RWPE2 (cell line): ENCODE measurements around the gene TCERG1L.
A peak's percentile ranks its signal among the peaks of the same experiment; 100 is the strongest.

Experiments
- ATAC-seq: fragments of 200-7000 bp; cut with Tn5 transposase; 3 replicates; pipeline ENCODE4 v1.9.1; 2021; ENCODE audit warnings: low read depth
- DNase-seq: peaks from one replicate; pipeline ENCODE4 v3.0.0-alpha.2; 2020; ENCODE audit warnings: low spot score
- H3K27ac ChIP-seq: fragments of 450-650 bp; 2 replicates; pipeline ENCODE4 v1.5.1; 2017; ENCODE audit warnings: mild to moderate bottlenecking; ENCODE audit not compliant: poor library complexity, severe bottlenecking
- H3K27me3 ChIP-seq: fragments of 250-450 bp; sonication (Bioruptor Pico); 2 replicates; pipeline ENCODE4 v1.5.1; 2021; ENCODE audit warnings: mild to moderate bottlenecking, moderate library complexity; ENCODE audit not compliant: insufficient read depth, poor library complexity, severe bottlenecking
- H3K36me3 ChIP-seq: fragments of 250-450 bp; sonication (Bioruptor Pico); 2 replicates; pipeline ENCODE4 v1.5.1; 2020; ENCODE audit warnings: low read depth, mild to moderate bottlenecking, moderate library complexity
- H3K4me1 ChIP-seq: fragments of 250-450 bp; sonication (Bioruptor Pico); 2 replicates; pipeline ENCODE4 v1.5.1; 2021; ENCODE audit warnings: mild to moderate bottlenecking, moderate library complexity; ENCODE audit not compliant: insufficient read depth, poor library complexity, severe bottlenecking
- H3K4me3 ChIP-seq: fragments of 250-450 bp; sonication (Bioruptor Pico); 2 replicates; pipeline ENCODE4 v1.5.1; 2021; ENCODE audit warnings: mild to moderate bottlenecking, moderate library complexity; ENCODE audit not compliant: severe bottlenecking
- H3K9me3 ChIP-seq: fragments of 250-450 bp; sonication (Bioruptor Pico); 2 replicates; pipeline ENCODE4 v1.5.1; 2021; ENCODE audit warnings: mild to moderate bottlenecking, moderate library complexity; ENCODE audit not compliant: severe bottlenecking
- TF ChIP-seq, protein P1 (sequence below): fragments of 450-650 bp; IDR thresholded peaks from one replicate; pipeline ENCODE4 v1.5.1; 2017; ENCODE audit warnings: mild to moderate bottlenecking, moderate library complexity; ENCODE audit not compliant: poor library complexity, severe bottlenecking

The TCERG1L gene

DNA sequence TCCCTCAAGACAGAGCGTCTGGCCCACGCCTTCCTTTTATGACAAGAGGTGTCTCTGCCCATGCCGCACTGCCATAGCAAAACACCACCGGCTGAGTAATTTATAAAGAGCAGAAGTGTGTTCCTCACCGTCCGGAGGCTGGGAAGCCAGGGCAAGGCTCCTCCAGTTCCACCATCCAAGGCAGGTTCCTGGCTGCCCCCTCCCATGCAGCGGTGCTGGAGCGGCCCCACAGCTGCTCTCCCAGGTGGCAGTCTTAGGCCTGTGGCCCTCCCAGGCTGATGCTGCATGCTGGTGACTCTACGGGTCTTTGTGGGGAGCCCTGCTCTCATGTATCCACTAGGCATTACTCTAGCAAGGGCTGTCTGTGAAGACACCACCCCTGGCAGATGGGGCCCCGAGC, 113.1 kb downstream of the TCERG1L start:
- Histone ChIP-seq H3K27me3 (no peaks in the 10 kb centered on the region), H3K36me3 (no peaks in the 10 kb centered on the region), H3K9me3 (no peaks in the 10 kb centered on the region), H3K27ac (no peak overlapping the region), H3K4me1 (no peaks in the 10 kb centered on the region), H3K4me3 (no peak overlapping the region)
- TF ChIP-seq, protein P1, sequence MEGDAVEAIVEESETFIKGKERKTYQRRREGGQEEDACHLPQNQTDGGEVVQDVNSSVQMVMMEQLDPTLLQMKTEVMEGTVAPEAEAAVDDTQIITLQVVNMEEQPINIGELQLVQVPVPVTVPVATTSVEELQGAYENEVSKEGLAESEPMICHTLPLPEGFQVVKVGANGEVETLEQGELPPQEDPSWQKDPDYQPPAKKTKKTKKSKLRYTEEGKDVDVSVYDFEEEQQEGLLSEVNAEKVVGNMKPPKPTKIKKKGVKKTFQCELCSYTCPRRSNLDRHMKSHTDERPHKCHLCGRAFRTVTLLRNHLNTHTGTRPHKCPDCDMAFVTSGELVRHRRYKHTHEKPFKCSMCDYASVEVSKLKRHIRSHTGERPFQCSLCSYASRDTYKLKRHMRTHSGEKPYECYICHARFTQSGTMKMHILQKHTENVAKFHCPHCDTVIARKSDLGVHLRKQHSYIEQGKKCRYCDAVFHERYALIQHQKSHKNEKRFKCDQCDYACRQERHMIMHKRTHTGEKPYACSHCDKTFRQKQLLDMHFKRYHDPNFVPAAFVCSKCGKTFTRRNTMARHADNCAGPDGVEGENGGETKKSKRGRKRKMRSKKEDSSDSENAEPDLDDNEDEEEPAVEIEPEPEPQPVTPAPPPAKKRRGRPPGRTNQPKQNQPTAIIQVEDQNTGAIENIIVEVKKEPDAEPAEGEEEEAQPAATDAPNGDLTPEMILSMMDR, result no peak
- no peak for ATAC-seq
- DNase-seq, result peak; percentile 25

DNA sequence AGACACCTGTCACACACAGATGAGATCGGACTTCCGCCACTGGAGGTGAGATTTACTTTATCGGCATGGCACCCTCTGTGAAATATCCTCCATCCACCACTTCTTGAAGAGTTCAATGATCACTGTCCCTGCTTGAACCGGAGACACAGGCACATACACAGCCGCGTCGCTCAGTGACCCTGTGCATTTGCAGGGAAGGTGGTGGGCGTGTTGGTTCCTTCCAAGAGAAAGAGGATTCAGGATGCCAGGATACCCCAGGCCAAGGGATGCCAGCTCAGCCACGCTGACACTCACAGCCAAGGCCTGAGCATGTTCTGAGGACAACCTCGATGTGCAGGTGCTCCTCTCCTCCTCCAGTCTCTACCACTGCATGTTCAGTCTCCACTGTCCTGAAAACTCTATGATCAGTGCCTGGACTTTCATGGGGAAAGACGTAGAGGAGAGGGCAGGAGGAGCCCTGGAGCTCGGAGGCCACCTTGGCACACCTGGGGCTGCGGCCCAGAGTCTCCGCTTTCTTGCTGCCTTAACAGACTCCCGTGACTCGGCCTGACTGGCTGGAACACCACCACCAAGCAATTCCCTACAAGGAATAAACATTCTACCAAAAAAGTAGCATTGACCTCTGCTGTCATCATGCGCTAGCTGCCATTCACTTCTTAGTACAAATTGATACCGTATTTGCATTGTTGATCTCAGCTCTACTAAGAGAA, 115.2 kb downstream of the TCERG1L start:
- Histone ChIP-seq H3K27me3 (no peaks in the 10 kb centered on the region), H3K4me3 (no peak overlapping the region), H3K36me3 (no peaks in the 10 kb centered on the region), H3K4me1 (no peaks in the 10 kb centered on the region), H3K9me3 (no peaks in the 10 kb centered on the region), H3K27ac (no peak overlapping the region)
- DNase-seq, result peak; percentile 26
- TF ChIP-seq, protein P1, result no peak
- no peak for ATAC-seq

DNA sequence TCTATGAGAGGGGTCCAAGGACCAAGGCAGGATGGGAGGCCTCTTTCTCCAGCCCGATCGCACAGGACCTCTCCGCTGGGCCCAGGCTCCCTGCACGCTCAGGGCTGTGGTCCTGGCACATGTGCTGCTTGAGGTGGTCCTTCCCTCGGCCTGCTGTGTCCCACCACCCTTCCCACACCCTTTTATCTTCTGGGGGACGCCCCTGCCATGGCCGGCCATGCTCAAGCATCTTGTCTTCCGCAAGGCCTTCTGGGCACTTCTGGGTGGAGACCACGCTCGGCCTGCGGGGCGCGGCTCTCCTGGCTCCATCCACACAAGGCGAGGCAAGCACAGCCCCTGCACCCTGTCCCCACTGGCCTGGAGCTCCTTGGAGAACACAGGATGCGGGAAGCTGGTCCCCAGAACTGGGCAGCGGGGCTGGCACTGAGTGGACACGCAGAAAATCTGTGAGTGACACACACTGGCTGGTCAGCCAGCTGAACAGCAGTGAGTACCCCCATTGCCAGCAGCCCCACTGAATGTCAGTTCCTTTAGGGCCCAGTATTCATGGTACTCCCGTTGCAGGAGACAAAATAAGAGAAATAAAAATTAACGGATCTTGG, 115.9 kb downstream of the TCERG1L start:
- no peaks in the 10 kb centered on the region for H3K27me3 ChIP-seq
- no peak overlapping the region for H3K27ac ChIP-seq
- no peaks in the 10 kb centered on the region for H3K36me3 ChIP-seq
- H3K4me1 ChIP-seq, result no peaks in the 10 kb centered on the region
- no peak for ATAC-seq
- H3K4me3 ChIP-seq, result no peak overlapping the region
- peaks cover 3% of the 10 kb centered on the region for H3K9me3 ChIP-seq
- TF ChIP-seq, protein P1, result no peak
- DNase-seq, result peak; percentile 30

DNA sequence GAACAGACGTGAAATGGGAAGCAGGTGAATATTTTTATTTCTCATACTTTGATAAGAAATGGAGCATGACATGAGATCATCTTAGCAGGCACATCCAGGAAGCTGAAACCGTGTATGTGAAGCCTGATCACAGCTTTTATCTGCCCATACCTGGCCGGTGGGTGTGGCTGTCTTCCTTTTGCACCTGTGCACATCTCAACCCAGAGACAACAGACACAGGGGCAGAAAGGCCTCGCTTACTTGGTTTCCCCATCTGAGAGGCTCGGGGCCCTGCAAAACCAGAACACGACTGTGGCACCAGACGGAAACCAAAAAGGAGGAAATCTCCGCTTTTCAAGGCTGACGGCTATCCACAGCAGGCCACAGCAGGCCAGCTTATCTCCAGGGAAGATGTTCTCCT, 116.4 kb downstream of the TCERG1L start:
- no peaks in the 10 kb centered on the region for H3K27me3 ChIP-seq
- DNase-seq, result no peak
- no peak overlapping the region for H3K4me3 ChIP-seq
- TF ChIP-seq, protein P1, result no peak
- no peak for ATAC-seq
- no peaks in the 10 kb centered on the region for H3K36me3 ChIP-seq
- H3K9me3 ChIP-seq, result peaks cover 3% of the 10 kb centered on the region
- H3K4me1 ChIP-seq, result no peaks in the 10 kb centered on the region
- H3K27ac ChIP-seq, result no peak overlapping the region

DNA sequence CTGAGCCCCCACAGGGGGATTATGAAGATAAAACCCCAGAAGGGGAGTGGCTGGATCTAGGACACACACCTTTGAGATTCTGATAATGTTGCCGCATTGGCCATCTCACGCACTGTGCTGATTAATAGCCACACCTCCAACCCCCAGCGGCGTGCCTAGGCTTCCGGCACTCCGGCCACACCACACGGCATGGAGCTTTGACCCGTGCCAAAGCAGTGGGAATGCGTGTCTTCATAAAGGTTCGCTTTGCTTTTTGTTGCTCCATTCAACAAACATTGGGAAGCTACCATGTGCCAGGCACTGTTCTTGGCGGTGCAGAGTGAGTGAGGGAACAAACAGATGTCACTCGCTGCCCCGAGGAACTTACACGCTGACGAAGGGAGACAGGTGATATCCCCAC, 117.6 kb downstream of the TCERG1L start:
- Histone ChIP-seq H3K4me1 (no peaks in the 10 kb centered on the region), H3K9me3 (peaks cover 3% of the 10 kb centered on the region), H3K36me3 (no peaks in the 10 kb centered on the region), H3K4me3 (no peak overlapping the region), H3K27ac (no peak overlapping the region), H3K27me3 (no peaks in the 10 kb centered on the region)
- ATAC-seq, result no peak
- no peak for DNase-seq
- TF ChIP-seq, protein P1, result no peak
